ENCODE measurements around the gene NOSTRIN. TPM values are rescaled to one million over a fixed set of nuclear protein-coding genes. Genes with fewer than 3 reads are reported as not detected.
"Not testable (repeated sequence)": the region's sequence is repeated elsewhere in the genome, so short reads cannot be mapped to it uniquely, and the experiment has no call there.

Gene NOSTRIN
- total RNA-seq, 1 donor from 2014 or later: 3.1 TPM

DNA sequence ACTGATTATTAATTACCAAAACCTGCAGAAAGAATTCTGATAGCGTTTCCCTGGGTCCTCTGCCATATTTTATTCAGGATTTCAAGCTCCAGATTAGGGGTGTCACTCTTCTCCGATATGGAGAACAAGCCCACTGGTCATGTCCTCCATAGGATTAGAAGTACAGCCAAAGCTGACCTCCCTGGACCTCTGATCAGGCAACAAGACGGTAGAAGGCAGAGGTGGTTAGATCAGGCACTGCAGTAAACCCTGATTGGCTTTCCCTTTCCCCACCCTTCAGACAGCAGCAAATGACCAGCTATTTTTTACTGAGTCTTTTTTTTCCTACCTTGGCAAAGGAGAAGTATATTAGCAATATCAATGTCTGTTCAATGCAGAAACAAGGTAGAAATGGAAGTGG lies 50.0 kb downstream of the NOSTRIN start:
- no peak overlapping the region for H3K4me3 ChIP-seq (ENCODE audit: low read depth, low read length)
- TF ChIP-seq CTCF (conservative IDR thresholded peaks at IDR 0.05; ENCODE audit: low read depth, low read length): no peak
- no peak for DNase-seq (ENCODE audit: low read depth)

DNA sequence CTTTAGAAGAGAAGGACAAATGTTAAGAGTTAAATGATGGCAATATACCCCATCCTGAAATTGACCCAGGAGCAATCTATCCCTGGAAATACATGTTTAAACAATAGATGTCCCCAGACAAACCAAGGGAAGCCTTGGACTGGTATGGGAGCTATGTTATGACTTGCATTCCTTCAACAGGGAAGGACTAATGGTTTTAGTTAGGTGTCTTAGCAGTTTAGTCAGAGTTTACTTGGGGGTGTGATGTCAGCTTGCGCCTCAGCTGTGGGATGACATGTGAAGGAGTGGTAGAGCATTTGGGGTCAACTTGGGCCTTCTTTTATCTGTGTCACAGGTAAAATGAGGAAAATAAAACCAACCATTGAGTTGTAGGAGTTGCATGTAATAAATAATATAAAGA lies 51.0 kb downstream of the NOSTRIN start:
- no peak for TF ChIP-seq CTCF (conservative IDR thresholded peaks at IDR 0.05; ENCODE audit: low read depth, low read length)
- no peak overlapping the region for H3K4me3 ChIP-seq (ENCODE audit: low read depth, low read length)
- no peak for DNase-seq (ENCODE audit: low read depth)

DNA sequence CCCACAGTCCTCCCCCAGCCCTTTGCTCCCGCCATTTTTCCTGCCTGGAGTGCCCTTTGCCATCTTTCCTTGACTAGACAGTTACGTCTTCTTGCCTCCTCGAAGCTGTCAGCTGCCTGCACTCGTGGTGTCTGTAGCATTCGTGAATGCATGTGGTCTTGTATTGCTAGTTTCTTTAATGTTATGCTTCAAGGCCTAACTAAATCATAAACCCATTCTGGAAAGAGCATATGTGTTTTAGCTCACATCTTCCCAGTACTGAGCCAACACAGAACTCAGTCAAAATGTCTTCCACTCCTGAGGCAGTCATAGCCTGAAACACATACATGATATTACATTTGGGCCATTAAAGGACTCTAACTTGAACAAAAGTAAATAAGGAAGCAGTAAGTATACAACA lies 52.2 kb downstream of the NOSTRIN start:
- TF ChIP-seq CTCF (conservative IDR thresholded peaks at IDR 0.05; ENCODE audit: low read depth, low read length): no peak
- H3K4me3 ChIP-seq (ENCODE audit: low read depth, low read length): no peak overlapping the region
- no peak for DNase-seq (ENCODE audit: low read depth)

DNA sequence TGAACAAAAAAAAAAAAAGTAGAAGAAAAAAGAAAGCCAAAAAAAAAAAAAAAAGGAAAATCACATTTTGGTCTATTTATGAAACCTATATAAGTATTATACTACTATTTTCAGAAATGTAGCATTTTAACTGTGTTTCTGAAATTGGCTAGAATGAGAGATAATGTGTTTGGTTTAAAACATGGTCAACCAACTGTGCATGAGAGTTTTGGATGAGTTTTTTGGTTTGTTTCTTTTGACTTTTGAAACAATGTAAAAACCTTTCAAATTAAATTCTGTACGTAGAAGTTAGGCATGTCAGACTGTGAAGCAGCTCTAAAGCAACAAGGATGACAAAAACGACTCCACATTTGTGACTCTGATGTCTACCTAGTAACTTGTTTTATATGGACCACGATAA lies 53.2 kb downstream of the NOSTRIN start:
- no peak for TF ChIP-seq CTCF (conservative IDR thresholded peaks at IDR 0.05; ENCODE audit: low read depth, low read length)
- no peak for DNase-seq (ENCODE audit: low read depth)
- H3K4me3 ChIP-seq (ENCODE audit: low read depth, low read length): no peak overlapping the region

DNA sequence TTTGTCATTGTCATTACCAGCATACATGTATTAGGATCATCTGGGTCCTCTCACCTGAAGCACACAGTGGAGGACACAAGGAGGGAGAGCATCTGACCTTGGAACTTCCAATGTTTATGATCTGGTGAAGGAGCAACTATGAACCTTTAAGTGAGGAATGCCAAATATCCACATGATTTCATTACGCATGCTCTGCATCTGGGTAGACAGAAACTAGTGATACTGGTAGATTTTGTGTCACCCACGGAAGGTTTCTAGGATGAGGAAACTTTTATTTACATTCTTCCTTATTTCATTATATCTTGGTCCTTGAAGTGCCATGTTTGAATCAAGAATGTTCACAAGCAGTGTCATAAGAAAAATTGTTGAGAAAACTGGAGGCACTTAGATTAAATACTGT lies 55.7 kb downstream of the NOSTRIN start:
- no peak for DNase-seq (ENCODE audit: low read depth)
- TF ChIP-seq CTCF (conservative IDR thresholded peaks at IDR 0.05; ENCODE audit: low read depth, low read length): no peak
- no peak overlapping the region for H3K4me3 ChIP-seq (ENCODE audit: low read depth, low read length)

GRCh38 chr2:168867164-168867563 lies 64.7 kb downstream of the NOSTRIN start:
- not testable (repeated sequence) for H3K4me3 ChIP-seq (ENCODE audit: low read depth, low read length); DNase-seq (ENCODE audit: low read depth)

GRCh38 chr2:168870369-168870768 lies 67.9 kb downstream of the NOSTRIN start:
- DNase-seq (ENCODE audit: low read depth); H3K4me3 ChIP-seq (ENCODE audit: low read depth, low read length): not testable (repeated sequence)

DNA sequence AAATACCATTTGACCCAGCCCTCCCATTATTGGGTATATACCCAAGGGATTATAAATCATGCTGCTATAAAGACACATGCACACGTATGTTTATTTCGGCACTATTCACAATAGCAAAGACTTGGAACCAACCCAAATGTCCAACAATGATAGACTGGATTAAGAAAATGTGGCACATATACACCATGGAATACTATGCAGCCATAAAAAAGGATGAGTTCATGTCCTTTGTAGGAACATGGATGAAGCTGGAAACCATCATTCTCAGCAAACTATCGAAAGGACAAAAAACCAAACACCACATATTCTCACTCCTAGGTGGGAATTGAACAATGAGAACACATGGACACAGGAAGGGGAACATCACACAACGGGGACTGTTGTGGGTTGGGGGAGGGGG lies 68.4 kb downstream of the NOSTRIN start:
- not testable (repeated sequence) for H3K4me3 ChIP-seq (ENCODE audit: low read depth, low read length); DNase-seq (ENCODE audit: low read depth)

DNA sequence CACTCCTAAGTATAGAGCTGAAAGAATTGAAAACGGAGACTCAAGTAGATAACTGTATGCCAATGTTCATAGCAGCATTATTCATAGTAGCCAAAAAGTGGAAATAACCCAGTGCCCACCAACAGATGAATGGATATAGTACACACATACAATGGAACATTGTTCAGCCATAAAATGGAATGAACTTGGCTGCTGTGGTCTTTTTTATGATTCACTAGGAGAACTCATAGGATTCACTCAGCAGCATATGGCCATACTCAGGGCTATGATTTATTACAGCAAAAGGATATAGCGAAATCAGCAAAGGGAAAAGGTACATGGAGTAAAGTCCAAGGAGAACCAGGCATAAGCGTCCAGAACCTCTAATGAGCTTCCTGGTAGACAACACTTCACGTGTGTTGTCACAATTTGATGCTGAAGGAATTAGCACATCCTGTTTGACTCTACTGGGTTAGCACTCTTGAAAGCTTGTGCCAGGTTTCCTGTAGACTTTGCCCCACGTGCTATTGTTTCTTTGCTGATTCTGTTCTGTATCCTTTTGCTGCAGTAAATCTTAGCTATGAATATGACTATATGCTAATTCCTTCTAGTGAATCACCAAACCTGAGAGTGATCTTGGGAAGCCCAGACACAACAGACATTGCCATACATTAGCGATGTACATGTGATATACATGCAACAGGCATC lies 72.1 kb downstream of the NOSTRIN start:
- no peak for DNase-seq (ENCODE audit: low read depth)

GRCh38 chr2:168882163-168882562 lies 79.7 kb downstream of the NOSTRIN start:
- not testable (repeated sequence) for DNase-seq (ENCODE audit: low read depth); H3K4me3 ChIP-seq (ENCODE audit: low read depth, low read length)

More for the DNA sequence above, 72.1 kb downstream of the NOSTRIN start:
- H3K4me3 ChIP-seq (ENCODE audit: low read depth, low read length): no peak overlapping the region
- no peak for TF ChIP-seq CTCF (conservative IDR thresholded peaks at IDR 0.05; ENCODE audit: low read depth, low read length)

Data from epithelial cell of proximal tubule (primary cell).